Activated naive CD4-positive, alpha-beta T cell treated with anti-CD3 and anti-CD28 coated beads, Interleukin-2, amount 10 ng/mL, durations not matched to agents 7 days and 5 days (primary cell): ENCODE measurements around the gene FLT1.

Experiments used
- CTCF ChIA-PET: fragments of 350-600 bp; sonication (Branson Sonifier 250); formaldehyde crosslinking; loops from one replicate; lab custom pipeline; 2021; ENCODE audit warnings: antibody characterized with exemption; lab: Charles Lee
- DNase-seq: peaks from one replicate; pipeline ENCODE4 v3.0.0-alpha.2; 2020
- H3K27ac Mint-ChIP-seq: one replicate; pipeline ENCODE4 v1.8.0; 2021; ENCODE audit warnings: mild to moderate bottlenecking, moderate library complexity, mixed read lengths
- H3K27me3 Mint-ChIP-seq: one replicate; pipeline ENCODE4 v1.8.0; 2021; ENCODE audit warnings: mild to moderate bottlenecking, mixed read lengths
- H3K36me3 Mint-ChIP-seq: one replicate; pipeline ENCODE4 v1.8.0; 2021; ENCODE audit warnings: mixed read lengths
- H3K4me1 Mint-ChIP-seq: one replicate; pipeline ENCODE4 v1.8.0; 2021; ENCODE audit warnings: mixed read lengths
- H3K4me3 Mint-ChIP-seq: one replicate; pipeline ENCODE4 v1.8.0; 2021; ENCODE audit warnings: mild to moderate bottlenecking, moderate library complexity, mixed read lengths
- H3K9me3 Mint-ChIP-seq: one replicate; pipeline ENCODE4 v1.8.0; 2021; ENCODE audit warnings: mixed read lengths

FLT1 gene

GRCh38 chr13:28375250-28375930 lies 119.5 kb downstream of the FLT1 start:
- Mint-ChIP-seq H3K9me3 (no peaks in the 10 kb centered on the region), H3K27me3 (peaks cover 4% of the 10 kb centered on the region), H3K36me3 (no peaks in the 10 kb centered on the region), H3K4me1 (no peaks in the 10 kb centered on the region), H3K27ac (no peak overlapping the region), H3K4me3 (no peak overlapping the region)
- CTCF ChIA-PET: no interaction called here
- no peak for DNase-seq

GRCh38 chr13:28373810-28374209 lies 121.1 kb downstream of the FLT1 start:
- H3K27me3 Mint-ChIP-seq: peaks cover 4% of the 10 kb centered on the region
- CTCF ChIA-PET: no interaction called here
- no peaks in the 10 kb centered on the region for H3K4me1 Mint-ChIP-seq
- no peaks in the 10 kb centered on the region for H3K36me3 Mint-ChIP-seq
- no peaks in the 10 kb centered on the region for H3K9me3 Mint-ChIP-seq
- no peak overlapping the region for H3K27ac Mint-ChIP-seq
- H3K4me3 Mint-ChIP-seq: no peak overlapping the region
- no peak for DNase-seq

GRCh38 chr13:28370448-28370847 lies 124.5 kb downstream of the FLT1 start:
- CTCF ChIA-PET: no interaction called here
- no peaks in the 10 kb centered on the region for H3K4me1 Mint-ChIP-seq
- H3K27ac Mint-ChIP-seq: no peak overlapping the region
- peaks cover 4% of the 10 kb centered on the region for H3K27me3 Mint-ChIP-seq
- H3K4me3 Mint-ChIP-seq: no peak overlapping the region
- no peaks in the 10 kb centered on the region for H3K9me3 Mint-ChIP-seq
- no peaks in the 10 kb centered on the region for H3K36me3 Mint-ChIP-seq
- no peak for DNase-seq

GRCh38 chr13:28358708-28359107 lies 136.2 kb downstream of the FLT1 start:
- Mint-ChIP-seq H3K27me3 (no peaks in the 10 kb centered on the region), H3K36me3 (peaks cover 19% of the 10 kb centered on the region), H3K27ac (no peak overlapping the region), H3K4me3 (no peak overlapping the region), H3K9me3 (peaks cover 22% of the 10 kb centered on the region), H3K4me1 (peaks cover 48% of the 10 kb centered on the region)
- CTCF ChIA-PET: no interaction called here
- no peak for DNase-seq

GRCh38 chr13:28357911-28358433 lies 137.0 kb downstream of the FLT1 start:
- H3K27me3 Mint-ChIP-seq: no peaks in the 10 kb centered on the region
- no peak for DNase-seq
- peaks cover 22% of the 10 kb centered on the region for H3K9me3 Mint-ChIP-seq
- H3K27ac Mint-ChIP-seq: peak overlapping the region; percentile 42
- no peak overlapping the region for H3K4me3 Mint-ChIP-seq
- peaks cover 20% of the 10 kb centered on the region for H3K36me3 Mint-ChIP-seq
- CTCF ChIA-PET: no interaction called here
- peaks cover 50% of the 10 kb centered on the region for H3K4me1 Mint-ChIP-seq

- Mint-ChIP-seq H3K4me3 (no peak overlapping the region), H3K9me3 (peaks cover 22% of the 10 kb centered on the region), H3K4me1 (peaks cover 50% of the 10 kb centered on the region), H3K36me3 (peaks cover 20% of the 10 kb centered on the region), H3K27me3 (no peaks in the 10 kb centered on the region), H3K27ac (no peak overlapping the region)
- DNase-seq: no peak
- CTCF ChIA-PET: no interaction called here
These were observed 137.6 kb downstream of the FLT1 start for GRCh38 chr13:28357247-28357825.

GRCh38 chr13:28356561-28357021 lies 138.3 kb downstream of the FLT1 start:
- H3K9me3 Mint-ChIP-seq: peaks cover 22% of the 10 kb centered on the region
- no peak overlapping the region for H3K27ac Mint-ChIP-seq
- CTCF ChIA-PET: no interaction called here
- peaks cover 50% of the 10 kb centered on the region for H3K4me1 Mint-ChIP-seq
- H3K4me3 Mint-ChIP-seq: no peak overlapping the region
- no peak for DNase-seq
- H3K36me3 Mint-ChIP-seq: peaks cover 20% of the 10 kb centered on the region
- H3K27me3 Mint-ChIP-seq: no peaks in the 10 kb centered on the region

GRCh38 chr13:28355822-28356371 lies 139.0 kb downstream of the FLT1 start:
- Mint-ChIP-seq H3K27ac (peak overlapping the region; percentile 76), H3K27me3 (peaks cover under 1% of the 10 kb centered on the region), H3K4me3 (no peak overlapping the region), H3K4me1 (peaks cover 50% of the 10 kb centered on the region), H3K9me3 (peaks cover 22% of the 10 kb centered on the region), H3K36me3 (peaks cover 20% of the 10 kb centered on the region)
- DNase-seq: no peak
- CTCF ChIA-PET: no interaction called here

- Mint-ChIP-seq H3K27me3 (peaks cover 8% of the 10 kb centered on the region), H3K9me3 (peaks cover 22% of the 10 kb centered on the region), H3K36me3 (peaks cover 20% of the 10 kb centered on the region), H3K4me1 (peaks cover 50% of the 10 kb centered on the region), H3K4me3 (no peak overlapping the region), H3K27ac (peak overlapping the region; percentile 76)
- no peak for DNase-seq
- CTCF ChIA-PET: no interaction called here
These were observed 139.7 kb downstream of the FLT1 start for GRCh38 chr13:28355046-28355821.

- CTCF ChIA-PET: no interaction called here
- no peak overlapping the region for H3K4me3 Mint-ChIP-seq
- H3K27me3 Mint-ChIP-seq: peaks cover 10% of the 10 kb centered on the region
- no peak overlapping the region for H3K27ac Mint-ChIP-seq
- DNase-seq: no peak
- peaks cover 19% of the 10 kb centered on the region for H3K36me3 Mint-ChIP-seq
- H3K9me3 Mint-ChIP-seq: peaks cover 17% of the 10 kb centered on the region
- H3K4me1 Mint-ChIP-seq: peaks cover 49% of the 10 kb centered on the region
These were observed 141.2 kb downstream of the FLT1 start for GRCh38 chr13:28353679-28354078.

- Mint-ChIP-seq H3K36me3 (peaks cover 5% of the 10 kb centered on the region), H3K27ac (no peak overlapping the region), H3K4me1 (peaks cover 34% of the 10 kb centered on the region), H3K9me3 (peaks cover 4% of the 10 kb centered on the region), H3K27me3 (peaks cover 19% of the 10 kb centered on the region), H3K4me3 (no peak overlapping the region)
- no peak for DNase-seq
- CTCF ChIA-PET: no interaction called here
These were observed 144.8 kb downstream of the FLT1 start for GRCh38 chr13:28349907-28350654.

GRCh38 chr13:28349371-28349770 lies 145.6 kb downstream of the FLT1 start:
- H3K4me3 Mint-ChIP-seq: no peak overlapping the region
- H3K36me3 Mint-ChIP-seq: peaks cover 1% of the 10 kb centered on the region
- CTCF ChIA-PET: interaction anchor here (0.6 kb wide), 1 partner anchor 150 kb away, joined by 3 read pairs; no protein-coding TSS in a partner anchor
- no peaks in the 10 kb centered on the region for H3K9me3 Mint-ChIP-seq
- peaks cover 27% of the 10 kb centered on the region for H3K4me1 Mint-ChIP-seq
- H3K27ac Mint-ChIP-seq: no peak overlapping the region
- peaks cover 19% of the 10 kb centered on the region for H3K27me3 Mint-ChIP-seq
- DNase-seq: no peak

- CTCF ChIA-PET: no interaction called here
- no peak overlapping the region for H3K27ac Mint-ChIP-seq
These were observed 147.2 kb downstream of the FLT1 start for GRCh38 chr13:28347456-28348371.

More at GRCh38 chr13:28347456-28348371, 147.2 kb downstream of the FLT1 start:
- Mint-ChIP-seq H3K36me3 (no peaks in the 10 kb centered on the region), H3K9me3 (no peaks in the 10 kb centered on the region), H3K4me1 (peaks cover 20% of the 10 kb centered on the region), H3K4me3 (no peak overlapping the region), H3K27me3 (peaks cover 27% of the 10 kb centered on the region)
- peak; percentile 29 for DNase-seq
